Body of pancreas (tissue), 4 donors: Measurements from ENCODE around the gene C5orf24. TPM values are rescaled to one million over a fixed set of nuclear protein-coding genes. Genes with fewer than 3 reads are reported as not detected.
A peak's percentile ranks its signal among the peaks of the same experiment; 100 is the strongest.
"Not testable (repeated sequence)": the region's sequence is repeated elsewhere in the genome, so short reads cannot be mapped to it uniquely, and the experiment has no call there.

Experiments used
- ATAC-seq: fragments of 150-250 bp; one replicate; pipeline ENCODE4 v1.9.1; 2016
- DNase-seq, 4 donors: peaks; one replicate each; pipeline ENCODE4 v3.0.0-alpha.2; 2019
- H3K27ac ChIP-seq, 4 donors: fragments of 200-600 bp; sonication (generic); 1 replicate in 3 of 4; 2 replicates in 1 of 4; pipeline versions ENCODE4 v1.5.1 to v1.6.1; 2016 to 2019; ENCODE audit warnings: mild to moderate bottlenecking in 1 of 4, mixed read lengths in 1 of 4, moderate library complexity in 1 of 4
- H3K27me3 ChIP-seq, 2 donors: fragments of 200-600 bp; sonication (generic); one replicate each; pipeline ENCODE4 v1.6.0; 2016; ENCODE audit warnings: mild to moderate bottlenecking in 1 of 2
- H3K36me3 ChIP-seq, 2 donors: fragments of 200-600 bp; sonication (generic); replicated peaks in 1 of 2; 2 replicates each; pipeline ENCODE4 v1.5.1; 2016; ENCODE audit warnings: low read depth in 2 of 2; ENCODE audit not compliant: insufficient read depth in 1 of 2
- H3K4me1 ChIP-seq: fragments of 200-600 bp; sonication (generic); one replicate; pipeline ENCODE4 v1.6.0; 2016
- H3K4me3 ChIP-seq, 2 donors: fragments of 200-600 bp; sonication (generic); 1 replicate in 1 of 2; 2 replicates in 1 of 2; pipeline ENCODE4 v1.5.1; 2016 to 2019
- H3K9me3 ChIP-seq, 3 donors: fragments of 200-600 bp; sonication (generic); 1 replicate in 2 of 3; 2 replicates in 1 of 3; pipeline ENCODE4 v1.5.1; 2016
- CTCF ChIP-seq, 7 experiments: fragments of 450-650 bp in 4 of 7; fragments of 200-600 bp in 3 of 7; sonication (generic) in 3 of 7; IDR thresholded peaks; one replicate each; pipeline ENCODE4 v1.5.1; 2016 to 2019; ENCODE audit warnings: antibody characterized with exemption in 7 of 7
- POLR2A ChIP-seq, 3 donors: fragments of 450-650 bp; IDR thresholded peaks; one replicate each; pipeline ENCODE4 v1.6.1; 2016; ENCODE audit warnings: antibody characterized with exemption in 3 of 3, mild to moderate bottlenecking in 2 of 3
- WGBS, 2 donors: methylation state at CpG; one replicate each; pipeline ENCODE4 v1.1.5; 2017; 5-methylcytosine and 5-hydroxymethylcytosine counted together
- intact Hi-C: fragments of 100-400 bp; cut with DNase I; formaldehyde crosslinking; loops from one replicate; pipeline ENCODE4 v1.15.1; 2023
- total RNA-seq, 2 donors: library from RNA; depleted of rRNA; stranded (reverse); fragments of >200 nt; gene quantifications; one replicate each; pipeline ENCODE4 v1.1.0, GENCODE V29; 2016

Gene C5orf24
- total RNA-seq, 2 donors from 2014 or later = 15.3 to 20.1 TPM

GRCh38 chr5:134851307-134851923 lies 5.6 kb downstream of the C5orf24 start:
- DNase-seq (no peak), ATAC-seq (no peak)
- intact Hi-C loops = no loop called here
- H3K27ac ChIP-seq = peak overlapping the region in 1 of 4 donors; percentile 35
- peaks cover 44% of the 10 kb centered on the region for H3K4me1 ChIP-seq
- 25 to 63% methylated on average over 1 of the region's 1 CpG for WGBS, 2 donors
- peaks cover 4 to 6% of the 10 kb centered on the region in 2 donors for H3K36me3 ChIP-seq
- TF ChIP-seq POLR2A (IDR thresholded peaks at IDR 0.05) (no peak), CTCF (IDR thresholded peaks at IDR 0.05) (peak in 5 of 7 experiments; percentile 10 to 35 (median 21))
- H3K27me3 ChIP-seq = no peaks in the 10 kb centered on the region
- H3K4me3 ChIP-seq = no peak overlapping the region
- H3K9me3 ChIP-seq = no peaks in the 10 kb centered on the region

- DNase-seq, H3K4me3 ChIP-seq, ATAC-seq, intact Hi-C loops, H3K27me3 ChIP-seq, H3K9me3 ChIP-seq, H3K27ac ChIP-seq: not testable (repeated sequence)
- peaks cover 4 to 15% of the 10 kb centered on the region in 2 donors for H3K36me3 ChIP-seq
- 90 to 91% methylated on average over 7 of the region's 7 CpGs for WGBS, 2 donors
- peaks cover 11% of the 10 kb centered on the region for H3K4me1 ChIP-seq
Measured at GRCh38 chr5:134856465-134856864, 10.7 kb downstream of the C5orf24 start.

GRCh38 chr5:134857401-134857800 lies 11.6 kb downstream of the C5orf24 start:
- Histone ChIP-seq H3K9me3 (no peaks in the 10 kb centered on the region), H3K27me3 (no peaks in the 10 kb centered on the region), H3K36me3 (peaks cover 4 to 15% of the 10 kb centered on the region in 2 donors), H3K4me1 (peaks cover 9% of the 10 kb centered on the region), H3K27ac (no peak overlapping the region), H3K4me3 (no peak overlapping the region)
- ATAC-seq (no peak), DNase-seq (no peak)
- intact Hi-C loops = no loop called here
- WGBS, 2 donors = 41 to 53% methylated on average over 3 of the region's 3 CpGs
- TF ChIP-seq CTCF (IDR thresholded peaks at IDR 0.05) = no peak
- no peak for TF ChIP-seq POLR2A (IDR thresholded peaks at IDR 0.05)

GRCh38 chr5:134864707-134865106 lies 18.9 kb downstream of the C5orf24 start:
- 83% methylated on average over 2 of the region's 2 CpGs for WGBS, 2 donors
- TF ChIP-seq POLR2A (IDR thresholded peaks at IDR 0.05) (no peak), CTCF (IDR thresholded peaks at IDR 0.05) (no peak)
- H3K27me3 ChIP-seq = no peaks in the 10 kb centered on the region
- no peak for ATAC-seq
- no peak overlapping the region for H3K27ac ChIP-seq
- peaks cover 0 to 6% of the 10 kb centered on the region in 2 donors for H3K36me3 ChIP-seq
- no peaks in the 10 kb centered on the region for H3K4me1 ChIP-seq
- intact Hi-C loops = no loop called here
- H3K9me3 ChIP-seq = no peaks in the 10 kb centered on the region
- no peak overlapping the region for H3K4me3 ChIP-seq
- DNase-seq = no peak

- H3K4me3 ChIP-seq = no peak overlapping the region
- peaks cover 29% of the 10 kb centered on the region for H3K4me1 ChIP-seq
- no peaks in the 10 kb centered on the region for H3K9me3 ChIP-seq
- H3K27ac ChIP-seq = peak overlapping the region; percentile 85 to 88 (median 88)
- intact Hi-C loops = no loop called here
- 73 to 79% methylated on average over 6 of the region's 6 CpGs for WGBS, 2 donors
- no peak for ATAC-seq
- H3K36me3 ChIP-seq = no peaks in the 10 kb centered on the region
- DNase-seq = no peak
- H3K27me3 ChIP-seq = no peaks in the 10 kb centered on the region
- no peak for TF ChIP-seq POLR2A (IDR thresholded peaks at IDR 0.05)
- TF ChIP-seq CTCF (IDR thresholded peaks at IDR 0.05) = no peak
Measured at GRCh38 chr5:134873494-134873893, 27.7 kb downstream of the C5orf24 start.
